Measurements from ENCODE around the gene PFKM. TPM values are rescaled to one million over a fixed set of nuclear protein-coding genes. Genes with fewer than 3 reads are reported as not detected.

PFKM gene
- total RNA-seq, 4 donors from 2014 or later, result 55.6 to 71.3 (median 63.4) TPM

DNA sequence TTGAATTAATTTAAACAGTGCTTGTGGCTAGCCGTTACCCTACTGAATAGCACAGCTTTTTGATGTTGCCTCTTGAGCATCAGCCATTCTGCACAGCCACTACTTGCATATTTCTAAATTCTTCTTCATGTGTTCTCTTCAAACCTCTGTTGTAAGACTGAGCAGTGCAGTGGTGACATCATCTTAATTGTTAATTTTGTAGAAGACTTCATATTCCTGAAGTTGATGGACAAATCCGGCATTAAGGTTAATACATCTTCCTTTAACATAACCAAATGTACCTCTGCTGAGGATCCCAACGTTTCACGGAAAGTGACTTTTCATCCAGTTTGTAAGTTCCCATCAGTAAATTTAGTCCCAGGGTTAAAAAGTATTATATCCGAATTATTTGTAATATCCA, 38.9 kb upstream of the PFKM start:
- peaks cover 5 to 69% (median 46%) of the 10 kb centered on the region in 4 donors for H3K36me3 ChIP-seq

DNA sequence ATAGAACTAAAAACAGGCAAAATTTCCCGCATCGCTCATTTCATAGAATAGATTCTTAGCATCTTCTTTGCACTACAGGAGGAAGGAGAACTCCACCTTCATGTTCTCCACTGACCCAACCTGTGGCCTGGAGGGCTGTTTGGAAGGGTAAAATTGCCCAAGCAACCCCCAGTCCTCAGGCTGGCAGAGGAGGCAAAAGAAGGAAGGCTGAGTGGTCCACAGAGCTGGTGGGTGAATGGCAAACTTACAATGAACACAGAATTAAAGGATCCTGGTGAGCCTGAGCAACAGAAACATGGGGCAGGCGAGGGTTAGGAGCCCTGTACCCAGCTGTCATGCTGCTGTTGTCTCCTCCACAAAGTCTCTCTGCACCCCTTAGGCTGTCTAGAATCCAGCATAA, 38.3 kb upstream of the PFKM start:
- Histone ChIP-seq H3K4me3 (no peak overlapping the region), H3K9me3 (no peaks in the 10 kb centered on the region), H3K27me3 (no peaks in the 10 kb centered on the region), H3K36me3 (peaks cover 8 to 69% (median 51%) of the 10 kb centered on the region in 4 donors), H3K27ac (replicated peaks in 1 of 4) (no peak overlapping the region), H3K4me1 (no peaks in the 10 kb centered on the region)
- no peak for DNase-seq (ENCODE audit: extremely low spot score)
- intact Hi-C loops (cut with DNase I), result no loop called here
- WGBS, result 94% methylated on average over 3 of the region's 3 CpGs
- TF ChIP-seq CTCF (IDR thresholded peaks at IDR 0.05) (no peak), POLR2A (IDR thresholded peaks at IDR 0.05; ENCODE audit: low read depth) (no peak), POLR2AphosphoS5 (IDR thresholded peaks at IDR 0.05) (no peak), EP300 (IDR thresholded peaks at IDR 0.05) (no peak)

More for the DNA sequence above, 38.9 kb upstream of the PFKM start:
- H3K4me3 ChIP-seq, result no peak overlapping the region
- H3K27me3 ChIP-seq, result no peaks in the 10 kb centered on the region
- no peaks in the 10 kb centered on the region for H3K9me3 ChIP-seq
- intact Hi-C loops (cut with DNase I), result no loop called here
- TF ChIP-seq POLR2A (IDR thresholded peaks at IDR 0.05; ENCODE audit: low read depth) (no peak), POLR2AphosphoS5 (IDR thresholded peaks at IDR 0.05) (no peak), CTCF (IDR thresholded peaks at IDR 0.05) (no peak), EP300 (IDR thresholded peaks at IDR 0.05) (no peak)
- no peaks in the 10 kb centered on the region for H3K4me1 ChIP-seq
- no peak for DNase-seq (ENCODE audit: extremely low spot score)
- no peak overlapping the region for H3K27ac ChIP-seq (replicated peaks in 1 of 4)
- 91% methylated on average over 5 of the region's 5 CpGs for WGBS

- H3K4me3 ChIP-seq, result no peak overlapping the region
- no peak overlapping the region for H3K27ac ChIP-seq (replicated peaks in 1 of 4)
- H3K36me3 ChIP-seq, result peaks cover 28 to 88% (median 71%) of the 10 kb centered on the region in 4 donors
- no peak for DNase-seq (ENCODE audit: extremely low spot score)
- TF ChIP-seq POLR2AphosphoS5 (IDR thresholded peaks at IDR 0.05) (no peak), POLR2A (IDR thresholded peaks at IDR 0.05; ENCODE audit: low read depth) (no peak), EP300 (IDR thresholded peaks at IDR 0.05) (no peak), CTCF (IDR thresholded peaks at IDR 0.05) (peak in 2 of 3 experiments; percentile 31 to 35)
- H3K9me3 ChIP-seq, result no peaks in the 10 kb centered on the region
- WGBS, result 46% methylated on average over 1 of the region's 1 CpG
- intact Hi-C loops (cut with DNase I), result no loop called here
- no peaks in the 10 kb centered on the region for H3K4me1 ChIP-seq
- H3K27me3 ChIP-seq, result no peaks in the 10 kb centered on the region
Observed at GRCh38 chr12:48084066-48084465, 35.1 kb upstream of the PFKM start.

DNA sequence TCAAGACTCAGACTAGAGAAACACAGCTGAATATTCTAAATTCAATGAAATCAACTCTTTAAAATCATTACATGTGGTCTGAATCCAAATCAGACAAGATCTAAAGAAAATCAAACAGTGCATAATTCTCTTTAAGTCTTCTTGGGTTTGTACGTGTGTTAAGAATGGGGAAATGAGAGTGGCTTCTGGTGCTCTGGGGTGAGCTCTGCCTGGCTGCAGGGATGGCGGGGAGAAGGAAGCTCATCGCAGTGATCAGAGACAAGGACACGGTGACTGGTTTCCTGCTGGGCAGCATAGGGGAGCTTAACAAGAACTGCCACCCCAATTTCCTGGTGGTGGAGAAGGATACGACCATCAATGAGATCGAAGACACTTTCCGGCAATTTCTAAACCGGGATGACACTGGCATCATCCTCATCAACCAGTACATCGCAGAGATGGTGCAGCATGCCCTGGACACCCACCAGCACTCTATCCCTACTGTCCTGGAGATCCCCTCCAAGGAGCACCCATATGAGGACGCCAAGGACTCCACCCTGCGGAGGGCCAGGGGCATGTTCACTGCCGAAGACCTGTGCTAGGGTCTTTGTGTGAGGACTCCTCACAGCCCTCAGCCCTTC, 34.2 kb upstream of the PFKM start:
- no peak overlapping the region for H3K4me3 ChIP-seq
- no peaks in the 10 kb centered on the region for H3K27me3 ChIP-seq
- H3K4me1 ChIP-seq, result no peaks in the 10 kb centered on the region
- H3K9me3 ChIP-seq, result no peaks in the 10 kb centered on the region
- intact Hi-C loops (cut with DNase I), result no loop called here
- H3K27ac ChIP-seq (replicated peaks in 1 of 4), result no peak overlapping the region
- peaks cover 28 to 86% (median 70%) of the 10 kb centered on the region in 4 donors for H3K36me3 ChIP-seq
- DNase-seq (ENCODE audit: extremely low spot score), result no peak
- TF ChIP-seq EP300 (IDR thresholded peaks at IDR 0.05) (no peak), POLR2A (IDR thresholded peaks at IDR 0.05; ENCODE audit: low read depth) (no peak), POLR2AphosphoS5 (IDR thresholded peaks at IDR 0.05) (no peak), CTCF (IDR thresholded peaks at IDR 0.05) (no peak)
- WGBS, result 89% methylated on average over 11 of the region's 12 CpGs

DNA sequence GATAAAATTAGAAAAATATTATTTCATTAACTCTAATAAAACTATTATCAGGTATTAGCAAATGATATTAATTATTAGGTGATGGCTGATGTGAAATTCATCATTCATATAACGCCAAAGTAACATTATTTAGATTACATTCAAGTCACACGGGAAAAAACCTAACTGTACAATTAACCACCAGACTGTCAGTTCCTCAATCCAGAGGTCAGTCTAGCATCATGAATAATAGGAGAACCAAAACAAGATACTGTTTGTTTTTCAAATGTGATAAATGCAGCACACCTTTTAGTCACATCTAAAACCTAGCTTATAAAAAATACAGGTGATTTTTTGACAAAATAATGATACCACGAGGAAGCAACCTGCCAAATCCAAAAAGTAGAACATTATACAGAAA, 32.8 kb upstream of the PFKM start:
- no peaks in the 10 kb centered on the region for H3K27me3 ChIP-seq
- no peaks in the 10 kb centered on the region for H3K9me3 ChIP-seq
- no peak overlapping the region for H3K4me3 ChIP-seq
- H3K27ac ChIP-seq (replicated peaks in 1 of 4), result no peak overlapping the region
- intact Hi-C loops (cut with DNase I), result no loop called here
- 79% methylated on average over 3 of the region's 3 CpGs for WGBS
- H3K4me1 ChIP-seq, result no peaks in the 10 kb centered on the region
- no peak for DNase-seq (ENCODE audit: extremely low spot score)
- H3K36me3 ChIP-seq, result peaks cover 28 to 87% (median 68%) of the 10 kb centered on the region in 4 donors
- no peak for TF ChIP-seq POLR2A (IDR thresholded peaks at IDR 0.05; ENCODE audit: low read depth)
- TF ChIP-seq CTCF (IDR thresholded peaks at IDR 0.05), result no peak
- no peak for TF ChIP-seq EP300 (IDR thresholded peaks at IDR 0.05)
